Measurements from ENCODE around the gene CNOT4.
"Not testable (repeated sequence)": the region's sequence is repeated elsewhere in the genome, so short reads cannot be mapped to it uniquely, and the experiment has no call there.

Gene CNOT4

DNA sequence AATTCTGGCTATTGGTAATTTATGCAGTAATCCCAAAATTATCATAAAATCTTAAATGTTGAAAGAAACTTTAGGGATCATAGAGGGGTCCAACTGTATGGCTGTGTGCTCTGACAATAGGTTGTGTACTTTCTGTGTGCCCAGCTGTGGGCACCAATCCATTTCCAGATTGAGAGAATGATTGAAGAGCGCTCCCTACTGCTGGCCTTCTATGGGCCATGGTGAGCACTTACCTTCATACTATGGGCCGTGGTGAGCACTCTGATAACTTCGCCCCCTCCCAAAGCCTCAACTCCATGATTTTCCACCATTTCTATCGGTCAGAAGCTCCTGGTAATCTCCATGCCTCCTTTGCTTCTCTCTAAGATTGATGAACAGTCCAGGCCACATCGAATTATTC is 157.6 kb downstream of the CNOT4 start:
- no peak overlapping the region for H3K4me3 ChIP-seq (ENCODE audit: low read depth, low read length)
- in situ Hi-C loops (cut with HindIII; ENCODE audit: low sequenced_read_pairs) = no loop called here
- no peak for TF ChIP-seq CTCF (IDR thresholded peaks at IDR 0.05; ENCODE audit: low read depth, low read length)
- no peak for DNase-seq (ENCODE audit: low read depth, low spot score)

GRCh38 chr7:135351070-135351469 is 158.8 kb downstream of the CNOT4 start:
- H3K4me3 ChIP-seq (ENCODE audit: low read depth, low read length) = not testable (repeated sequence)

DNA sequence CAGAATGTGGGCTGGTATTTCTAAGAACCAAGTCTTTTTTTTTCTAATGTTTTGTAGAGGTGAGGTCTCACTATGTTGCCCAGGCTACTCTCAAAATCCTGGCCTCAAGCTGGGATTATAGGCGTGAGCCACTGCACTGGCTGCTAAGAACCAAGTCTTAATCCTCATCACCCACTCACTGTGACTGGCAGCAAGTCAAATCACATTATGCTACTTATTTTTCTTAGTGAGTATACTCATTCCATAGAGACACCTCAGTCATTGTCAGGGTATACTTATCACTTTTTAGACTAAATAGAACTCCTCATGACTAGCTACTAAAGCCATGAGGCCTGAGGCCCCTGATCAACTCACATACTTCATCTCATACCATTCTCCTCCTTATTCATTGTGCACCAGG is 160.2 kb downstream of the CNOT4 start:
- DNase-seq (ENCODE audit: low read depth, low spot score) = peak; percentile 4
- in situ Hi-C loops (cut with HindIII; ENCODE audit: low sequenced_read_pairs) = no loop called here
- no peak overlapping the region for H3K4me3 ChIP-seq (ENCODE audit: low read depth, low read length)
- no peak for TF ChIP-seq CTCF (IDR thresholded peaks at IDR 0.05; ENCODE audit: low read depth, low read length)

More at GRCh38 chr7:135351070-135351469, 158.8 kb downstream of the CNOT4 start:
- in situ Hi-C loops (cut with HindIII; ENCODE audit: low sequenced_read_pairs); DNase-seq (ENCODE audit: low read depth, low spot score): not testable (repeated sequence)

DNA sequence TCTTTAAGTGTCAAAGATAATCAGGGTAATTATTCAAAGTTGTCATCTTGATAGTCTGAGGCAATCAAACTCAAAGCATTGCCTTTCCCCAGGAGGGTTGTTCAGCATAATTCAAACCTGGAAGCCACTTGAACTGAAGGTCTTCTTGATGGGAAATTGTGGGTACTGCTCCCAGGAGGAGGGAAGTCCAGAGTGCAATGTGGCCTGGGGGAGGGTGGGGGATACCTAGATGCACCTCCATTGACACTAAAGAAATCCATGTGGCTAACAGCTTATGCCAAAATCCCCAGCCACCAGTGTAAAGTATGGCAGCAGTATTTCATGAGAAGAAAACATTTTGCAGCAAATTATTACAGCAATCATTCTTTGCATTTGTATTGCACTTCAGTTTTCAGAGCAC is 161.4 kb downstream of the CNOT4 start:
- in situ Hi-C loops (cut with HindIII; ENCODE audit: low sequenced_read_pairs) = no loop called here
- TF ChIP-seq CTCF (IDR thresholded peaks at IDR 0.05; ENCODE audit: low read depth, low read length) = no peak

GRCh38 chr7:135343361-135343760 is 166.5 kb downstream of the CNOT4 start:
- no peak for TF ChIP-seq CTCF (IDR thresholded peaks at IDR 0.05; ENCODE audit: low read depth, low read length)
- no peak overlapping the region for H3K4me3 ChIP-seq (ENCODE audit: low read depth, low read length)
- in situ Hi-C loops (cut with HindIII; ENCODE audit: low sequenced_read_pairs) = no loop called here
- DNase-seq (ENCODE audit: low read depth, low spot score) = no peak

More for the DNA sequence above, 161.4 kb downstream of the CNOT4 start:
- no peak for DNase-seq (ENCODE audit: low read depth, low spot score)
- no peak overlapping the region for H3K4me3 ChIP-seq (ENCODE audit: low read depth, low read length)

- no peak for DNase-seq (ENCODE audit: low read depth, low spot score)
- in situ Hi-C loops (cut with HindIII; ENCODE audit: low sequenced_read_pairs) = no loop called here
- no peak for TF ChIP-seq CTCF (IDR thresholded peaks at IDR 0.05; ENCODE audit: low read depth, low read length)
- no peak overlapping the region for H3K4me3 ChIP-seq (ENCODE audit: low read depth, low read length)
These were observed 167.0 kb downstream of the CNOT4 start for GRCh38 chr7:135342887-135343286.

- DNase-seq (ENCODE audit: low read depth, low spot score) = no peak
- TF ChIP-seq CTCF (IDR thresholded peaks at IDR 0.05; ENCODE audit: low read depth, low read length) = no peak
- no peak overlapping the region for H3K4me3 ChIP-seq (ENCODE audit: low read depth, low read length)
- in situ Hi-C loops (cut with HindIII; ENCODE audit: low sequenced_read_pairs) = no loop called here
These were observed 168.9 kb downstream of the CNOT4 start for GRCh38 chr7:135341049-135341448.
